GM18861 (cell line): Measurements from ENCODE around the gene GPX6.
"Not testable (repeated sequence)": the region's sequence is repeated elsewhere in the genome, so short reads cannot be mapped to it uniquely, and the experiment has no call there.

Experiments
- ATAC-seq: cut with Tn5 transposase; IDR thresholded peaks from one replicate; pipeline ENCODE4 v1.9.1; 2021; ENCODE audit not compliant: unreplicated experiment

Gene GPX6

GRCh38 chr6:28515676-28516075, at the start of gene GPX6:
Gene GPX6, minus strand, starts transcription at chr6:28515793. Its CDS starts 50 bp downstream, at chr6:28515743.
- no peak for ATAC-seq

- ATAC-seq: no peak
Observed at GRCh38 chr6:28563430-28564095, 48.0 kb upstream of the GPX6 start.

- ATAC-seq: no peak
Observed at GRCh38 chr6:28558629-28559028, 43.0 kb upstream of the GPX6 start.

- ATAC-seq: no peak
Observed at GRCh38 chr6:28555136-28555535, 39.5 kb upstream of the GPX6 start.

- ATAC-seq: no peak
Observed at GRCh38 chr6:28553986-28554881, 38.6 kb upstream of the GPX6 start.

- no peak for ATAC-seq
Observed at GRCh38 chr6:28553384-28553985, 37.9 kb upstream of the GPX6 start.

GRCh38 chr6:28551891-28552666, 36.5 kb upstream of the GPX6 start:
- ATAC-seq: no peak

- not testable (repeated sequence) for ATAC-seq
Observed at GRCh38 chr6:28547003-28547402, 31.4 kb upstream of the GPX6 start.

- ATAC-seq: no peak
Observed at GRCh38 chr6:28545955-28546354, 30.4 kb upstream of the GPX6 start.

GRCh38 chr6:28543651-28544610, 28.3 kb upstream of the GPX6 start:
- ATAC-seq: no peak

GRCh38 chr6:28542440-28543296, 27.1 kb upstream of the GPX6 start:
- no peak for ATAC-seq

GRCh38 chr6:28541996-28542395, 26.4 kb upstream of the GPX6 start:
- no peak for ATAC-seq

- ATAC-seq: no peak
Observed at GRCh38 chr6:28537509-28538140, 22.0 kb upstream of the GPX6 start.

GRCh38 chr6:28537065-28537464, 21.5 kb upstream of the GPX6 start:
- ATAC-seq: no peak

- ATAC-seq: no peak
Observed at GRCh38 chr6:28534875-28535274, 19.3 kb upstream of the GPX6 start.

- no peak for ATAC-seq
Observed at GRCh38 chr6:28534306-28534705, 18.7 kb upstream of the GPX6 start.

GRCh38 chr6:28531479-28532128, 16.0 kb upstream of the GPX6 start:
- ATAC-seq: no peak

- ATAC-seq: no peak
Observed at GRCh38 chr6:28530777-28531176, 15.2 kb upstream of the GPX6 start.
